ENCODE data around the gene SLC4A5. TPM values are rescaled to one million over a fixed set of nuclear protein-coding genes. Genes with fewer than 3 reads are reported as not detected.

SLC4A5 gene
- total RNA-seq, 3 donors from 2014 or later = 2.1 to 3.1 (median 2.1) TPM

GRCh38 chr2:74333175-74333574 lies 10.0 kb downstream of the SLC4A5 start:
- DNase-seq = peak in 2 of 3 donors; percentile 29 to 61
- TF ChIP-seq CTCF (IDR thresholded peaks at IDR 0.05) = no peak
- intact Hi-C loops (cut with DNase I, micrococcal nuclease) = loop anchor here in 1 of 2 donors (10.0 kb wide), 2 partner anchors 62 to 68 kb away; no protein-coding TSS in a partner anchor
- H3K36me3 ChIP-seq (ENCODE audit: low read depth) = no peaks in the 10 kb centered on the region
- no peak overlapping the region for H3K4me3 ChIP-seq
- peak; percentile 63 for ATAC-seq
- no peaks in the 10 kb centered on the region for H3K9me3 ChIP-seq
- H3K4me1 ChIP-seq (ENCODE audit: low read depth) = peaks cover 4% of the 10 kb centered on the region

GRCh38 chr2:74332550-74333174 lies 10.6 kb downstream of the SLC4A5 start:
- DNase-seq = no peak
- peaks cover 4% of the 10 kb centered on the region for H3K4me1 ChIP-seq (ENCODE audit: low read depth)
- H3K36me3 ChIP-seq (ENCODE audit: low read depth) = no peaks in the 10 kb centered on the region
- H3K9me3 ChIP-seq = no peaks in the 10 kb centered on the region
- intact Hi-C loops (cut with DNase I, micrococcal nuclease) = loop anchor here in 1 of 2 donors (10.0 kb wide), 2 partner anchors 62 to 68 kb away; no protein-coding TSS in a partner anchor
- H3K4me3 ChIP-seq = no peak overlapping the region
- TF ChIP-seq CTCF (IDR thresholded peaks at IDR 0.05) = no peak
- no peak for ATAC-seq

GRCh38 chr2:74328573-74328972 lies 14.6 kb downstream of the SLC4A5 start:
- no peaks in the 10 kb centered on the region for H3K4me1 ChIP-seq (ENCODE audit: low read depth)
- no peaks in the 10 kb centered on the region for H3K9me3 ChIP-seq
- no peak for DNase-seq
- no peak overlapping the region for H3K4me3 ChIP-seq
- no peak for ATAC-seq
- no peak for TF ChIP-seq CTCF (IDR thresholded peaks at IDR 0.05)
- no peaks in the 10 kb centered on the region for H3K36me3 ChIP-seq (ENCODE audit: low read depth)
- intact Hi-C loops (cut with DNase I, micrococcal nuclease) = no loop called here

- DNase-seq (no peak), ATAC-seq (no peak)
- no peak overlapping the region for H3K4me3 ChIP-seq
- H3K36me3 ChIP-seq (ENCODE audit: low read depth) = no peaks in the 10 kb centered on the region
- H3K9me3 ChIP-seq = no peaks in the 10 kb centered on the region
- TF ChIP-seq CTCF (IDR thresholded peaks at IDR 0.05) = no peak
- intact Hi-C loops (cut with DNase I, micrococcal nuclease) = no loop called here
- H3K4me1 ChIP-seq (ENCODE audit: low read depth) = no peaks in the 10 kb centered on the region
Observed at GRCh38 chr2:74328074-74328473, 15.1 kb downstream of the SLC4A5 start.

- no peak for ATAC-seq
- intact Hi-C loops (cut with DNase I, micrococcal nuclease) = no loop called here
- TF ChIP-seq CTCF (IDR thresholded peaks at IDR 0.05) = no peak
- DNase-seq = no peak
- Histone ChIP-seq H3K4me3 (no peak overlapping the region), H3K4me1 (ENCODE audit: low read depth) (no peaks in the 10 kb centered on the region), H3K9me3 (no peaks in the 10 kb centered on the region), H3K36me3 (ENCODE audit: low read depth) (no peaks in the 10 kb centered on the region)
Observed at GRCh38 chr2:74327627-74328026, 15.6 kb downstream of the SLC4A5 start.
